ENCODE measurements around the gene COX18. TPM values are rescaled to one million over a fixed set of nuclear protein-coding genes. Genes with fewer than 3 reads are reported as not detected.

The COX18 gene
- total RNA-seq, 2 donors from 2014 or later = 31.3 to 47.4 TPM

GRCh38 chr4:73037057-73037456, 32.5 kb downstream of the COX18 start:
- TF ChIP-seq CTCF (IDR thresholded peaks at IDR 0.05) (no peak), POLR2AphosphoS5 (IDR thresholded peaks at IDR 0.05) (no peak), POLR2A (IDR thresholded peaks at IDR 0.05) (no peak)
- DNase-seq (ENCODE audit: low spot score) = no peak
- no peaks in the 10 kb centered on the region for H3K27me3 ChIP-seq (replicated peaks; ENCODE audit: insufficient read depth)
- no peaks in the 10 kb centered on the region for H3K36me3 ChIP-seq
- no peaks in the 10 kb centered on the region for H3K9me3 ChIP-seq
- no peak overlapping the region for H3K27ac ChIP-seq
- H3K4me1 ChIP-seq (replicated peaks) = no peaks in the 10 kb centered on the region
- H3K4me3 ChIP-seq = no peak overlapping the region
- 97% methylated on average over 4 of the region's 4 CpGs for WGBS
- intact Hi-C loops (cut with DNase I) = no loop called here

GRCh38 chr4:73036123-73036522, 33.4 kb downstream of the COX18 start:
- Histone ChIP-seq H3K4me1 (replicated peaks) (no peaks in the 10 kb centered on the region), H3K9me3 (no peaks in the 10 kb centered on the region), H3K27me3 (replicated peaks; ENCODE audit: insufficient read depth) (no peaks in the 10 kb centered on the region), H3K4me3 (no peak overlapping the region), H3K27ac (no peak overlapping the region), H3K36me3 (no peaks in the 10 kb centered on the region)
- 93% methylated on average over 1 of the region's 1 CpG for WGBS
- TF ChIP-seq POLR2A (IDR thresholded peaks at IDR 0.05) (no peak), CTCF (IDR thresholded peaks at IDR 0.05) (no peak), POLR2AphosphoS5 (IDR thresholded peaks at IDR 0.05) (no peak)
- DNase-seq (ENCODE audit: low spot score) = no peak
- intact Hi-C loops (cut with DNase I) = no loop called here

- Histone ChIP-seq H3K9me3 (no peaks in the 10 kb centered on the region), H3K4me1 (replicated peaks) (no peaks in the 10 kb centered on the region), H3K4me3 (no peak overlapping the region), H3K27ac (no peak overlapping the region), H3K27me3 (replicated peaks; ENCODE audit: insufficient read depth) (no peaks in the 10 kb centered on the region), H3K36me3 (no peaks in the 10 kb centered on the region)
- intact Hi-C loops (cut with DNase I) = no loop called here
- no peak for TF ChIP-seq CTCF (IDR thresholded peaks at IDR 0.05)
- no peak for TF ChIP-seq POLR2A (IDR thresholded peaks at IDR 0.05)
- no peak for TF ChIP-seq POLR2AphosphoS5 (IDR thresholded peaks at IDR 0.05)
- no peak for DNase-seq (ENCODE audit: low spot score)
- 82% methylated on average over 2 of the region's 2 CpGs for WGBS
Observed at GRCh38 chr4:73034896-73035295, 34.6 kb downstream of the COX18 start.

- H3K4me3 ChIP-seq = no peak overlapping the region
- TF ChIP-seq CTCF (IDR thresholded peaks at IDR 0.05) = no peak
- TF ChIP-seq POLR2A (IDR thresholded peaks at IDR 0.05) = no peak
- no peak for TF ChIP-seq POLR2AphosphoS5 (IDR thresholded peaks at IDR 0.05)
- H3K27me3 ChIP-seq (replicated peaks; ENCODE audit: insufficient read depth) = no peaks in the 10 kb centered on the region
- intact Hi-C loops (cut with DNase I) = no loop called here
- no peak overlapping the region for H3K27ac ChIP-seq
- H3K9me3 ChIP-seq = no peaks in the 10 kb centered on the region
- DNase-seq (ENCODE audit: low spot score) = no peak
- WGBS = 43% methylated on average over 5 of the region's 5 CpGs
- H3K36me3 ChIP-seq = no peaks in the 10 kb centered on the region
- no peaks in the 10 kb centered on the region for H3K4me1 ChIP-seq (replicated peaks)
Observed at GRCh38 chr4:73028621-73029020, 40.9 kb downstream of the COX18 start.

GRCh38 chr4:73021634-73022033, 47.9 kb downstream of the COX18 start:
- Histone ChIP-seq H3K4me3 (no peak overlapping the region), H3K9me3 (no peaks in the 10 kb centered on the region), H3K4me1 (replicated peaks) (no peaks in the 10 kb centered on the region), H3K27me3 (replicated peaks; ENCODE audit: insufficient read depth) (no peaks in the 10 kb centered on the region), H3K36me3 (no peaks in the 10 kb centered on the region), H3K27ac (no peak overlapping the region)
- TF ChIP-seq CTCF (IDR thresholded peaks at IDR 0.05) (peak in 2 of 4 experiments; percentile 20 to 21), POLR2AphosphoS5 (IDR thresholded peaks at IDR 0.05) (no peak), POLR2A (IDR thresholded peaks at IDR 0.05) (no peak)
- intact Hi-C loops (cut with DNase I) = loop anchor here (5.0 kb wide), 1 partner anchor 514 kb away; no protein-coding TSS in a partner anchor
- 9% methylated on average over 1 of the region's 1 CpG for whole genome bisulfite sequencing
- no peak for DNase-seq (ENCODE audit: low spot score)
